ENCODE measurements around the gene HEMK1. TPM values are rescaled to one million over a fixed set of nuclear protein-coding genes. Genes with fewer than 3 reads are reported as not detected.

The HEMK1 gene
- total RNA-seq, 1 donor from 2014 or later: 16.1 TPM

DNA sequence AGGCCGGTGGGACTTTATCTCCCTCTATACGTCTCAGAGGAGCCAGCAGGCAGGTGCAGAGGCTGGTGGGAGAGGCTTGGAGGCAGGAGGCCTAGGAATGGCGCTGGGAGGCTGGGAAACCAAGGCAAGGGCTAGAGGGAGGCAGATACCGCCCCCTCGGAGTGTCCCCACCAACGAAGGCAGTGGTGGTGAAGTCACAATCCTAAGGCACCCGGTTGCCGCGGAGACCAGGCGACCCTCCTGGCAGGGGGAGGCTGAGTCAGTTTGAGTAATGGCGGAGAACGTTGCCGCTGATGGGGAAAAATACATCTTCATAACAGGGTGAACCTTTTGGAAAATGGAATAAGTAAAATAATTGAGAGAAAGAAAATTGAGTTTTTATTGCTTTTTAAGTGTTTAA is 36.0 kb upstream of the HEMK1 start:
- Histone ChIP-seq H3K27me3 (ENCODE audit: low read depth) (peaks cover 30% of the 10 kb centered on the region), H3K9me3 (replicated peaks) (no peaks in the 10 kb centered on the region), H3K4me3 (no peak overlapping the region), H3K27ac (replicated peaks) (no peak overlapping the region), H3K4me1 (no peaks in the 10 kb centered on the region), H3K36me3 (no peaks in the 10 kb centered on the region)
- intact Hi-C loops (cut with micrococcal nuclease): no loop called here
- DNase-seq: no peak
- no peak for TF ChIP-seq CTCF (IDR thresholded peaks at IDR 0.05; ENCODE audit: borderline replicate concordance)

GRCh38 chr3:50533807-50534461 is 35.4 kb upstream of the HEMK1 start:
- DNase-seq: no peak
- Histone ChIP-seq H3K36me3 (no peaks in the 10 kb centered on the region), H3K27me3 (ENCODE audit: low read depth) (peaks cover 30% of the 10 kb centered on the region), H3K27ac (replicated peaks) (no peak overlapping the region), H3K9me3 (replicated peaks) (no peaks in the 10 kb centered on the region), H3K4me3 (no peak overlapping the region), H3K4me1 (no peaks in the 10 kb centered on the region)
- intact Hi-C loops (cut with micrococcal nuclease): no loop called here
- no peak for TF ChIP-seq CTCF (IDR thresholded peaks at IDR 0.05; ENCODE audit: borderline replicate concordance)

- Histone ChIP-seq H3K27me3 (ENCODE audit: low read depth) (peaks cover 25% of the 10 kb centered on the region), H3K27ac (replicated peaks) (no peak overlapping the region), H3K36me3 (no peaks in the 10 kb centered on the region), H3K4me1 (no peaks in the 10 kb centered on the region), H3K9me3 (replicated peaks) (no peaks in the 10 kb centered on the region), H3K4me3 (no peak overlapping the region)
- TF ChIP-seq CTCF (IDR thresholded peaks at IDR 0.05; ENCODE audit: borderline replicate concordance): no peak
- intact Hi-C loops (cut with micrococcal nuclease): no loop called here
- no peak for DNase-seq
These were observed 34.5 kb upstream of the HEMK1 start for GRCh38 chr3:50534681-50535330.

DNA sequence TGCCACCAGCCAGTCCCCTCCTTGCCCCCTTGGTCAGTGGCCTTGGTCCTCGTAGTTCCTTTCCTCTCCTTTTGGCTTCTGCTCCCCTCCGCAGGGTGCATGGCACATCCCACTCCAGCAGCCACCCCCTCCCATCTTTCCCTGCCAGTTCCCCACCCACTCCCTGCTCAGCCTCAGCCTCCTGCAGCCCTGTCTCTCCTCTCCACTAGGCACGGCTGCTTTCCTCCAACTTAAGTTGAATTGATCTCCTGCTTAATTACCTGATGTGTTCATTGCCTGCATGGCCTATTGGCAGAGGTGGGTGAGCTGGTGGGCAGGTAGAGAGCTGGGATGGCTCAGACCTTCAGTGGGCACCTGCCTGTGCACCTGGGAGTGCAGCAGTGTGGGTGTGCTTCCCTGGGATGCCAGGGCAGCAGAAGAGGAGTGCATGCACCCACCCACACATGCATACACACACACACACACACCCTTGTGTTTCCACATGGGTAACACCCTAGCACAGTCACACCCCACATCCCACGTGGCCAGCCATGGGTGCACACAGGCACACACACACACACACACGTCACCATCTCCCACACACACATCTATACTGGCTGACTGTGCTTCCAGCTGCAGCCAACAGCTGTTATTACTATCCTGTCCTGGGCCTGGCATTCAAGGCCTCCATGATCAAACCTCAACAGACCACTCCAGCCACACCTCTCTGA is 32.7 kb upstream of the HEMK1 start:
- intact Hi-C loops (cut with micrococcal nuclease): no loop called here
- Histone ChIP-seq H3K27ac (replicated peaks) (no peak overlapping the region), H3K4me1 (no peaks in the 10 kb centered on the region), H3K27me3 (ENCODE audit: low read depth) (peaks cover 17% of the 10 kb centered on the region), H3K4me3 (no peak overlapping the region), H3K36me3 (no peaks in the 10 kb centered on the region), H3K9me3 (replicated peaks) (no peaks in the 10 kb centered on the region)
- TF ChIP-seq CTCF (IDR thresholded peaks at IDR 0.05; ENCODE audit: borderline replicate concordance): no peak
- no peak for DNase-seq

- no peak overlapping the region for H3K27ac ChIP-seq (replicated peaks)
- H3K4me3 ChIP-seq: no peak overlapping the region
- peaks cover 21% of the 10 kb centered on the region for H3K27me3 ChIP-seq (ENCODE audit: low read depth)
- no peak for DNase-seq
- no peaks in the 10 kb centered on the region for H3K9me3 ChIP-seq (replicated peaks)
- intact Hi-C loops (cut with micrococcal nuclease): no loop called here
- TF ChIP-seq CTCF (IDR thresholded peaks at IDR 0.05; ENCODE audit: borderline replicate concordance): no peak
- no peaks in the 10 kb centered on the region for H3K36me3 ChIP-seq
- H3K4me1 ChIP-seq: no peaks in the 10 kb centered on the region
These were observed 31.7 kb upstream of the HEMK1 start for GRCh38 chr3:50537421-50538129.
